GM10847 (cell line): ENCODE measurements around the gene MPL.

ENCODE experiments used
- POLR2A ChIP-seq: IDR thresholded peaks from 2 replicates; pipeline ENCODE4 v1.6.1; 2011; ENCODE audit not compliant: insufficient read length; ENCODE audit errors: extremely low read depth

MPL gene

GRCh38 chr1:43389326-43390313, 52.0 kb downstream of the MPL start, which contains the start of the genes MED8 and SZT2:
TSS of gene MED8 (minus strand) at chr1:43389800. CDS start at chr1:43389764, 36 bp downstream.
TSS of gene SZT2 (plus strand) at chr1:43389899. CDS start at chr1:43389969, 70 bp downstream.
- TF ChIP-seq POLR2A, result peak; percentile 82

DNA sequence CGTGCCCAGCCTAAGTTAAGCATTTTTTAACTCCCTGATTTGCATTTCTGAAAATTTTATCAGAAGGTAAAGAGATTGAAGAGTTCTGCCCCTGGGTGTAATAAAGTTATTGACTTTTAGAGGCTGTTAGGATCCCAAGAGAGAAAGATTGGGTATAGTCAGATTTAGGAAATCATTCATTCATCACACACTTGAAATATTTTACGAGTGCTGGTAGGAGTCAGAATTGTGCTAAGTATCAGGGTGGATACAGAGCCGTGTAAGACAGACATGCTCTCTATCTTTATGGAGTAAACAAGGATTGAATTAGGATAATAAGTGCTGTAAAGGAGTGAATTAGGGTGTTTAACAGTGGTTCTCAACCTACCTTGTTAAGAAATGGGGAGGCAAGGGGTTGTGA, 55.1 kb downstream of the MPL start:
- no peak for TF ChIP-seq POLR2A

DNA sequence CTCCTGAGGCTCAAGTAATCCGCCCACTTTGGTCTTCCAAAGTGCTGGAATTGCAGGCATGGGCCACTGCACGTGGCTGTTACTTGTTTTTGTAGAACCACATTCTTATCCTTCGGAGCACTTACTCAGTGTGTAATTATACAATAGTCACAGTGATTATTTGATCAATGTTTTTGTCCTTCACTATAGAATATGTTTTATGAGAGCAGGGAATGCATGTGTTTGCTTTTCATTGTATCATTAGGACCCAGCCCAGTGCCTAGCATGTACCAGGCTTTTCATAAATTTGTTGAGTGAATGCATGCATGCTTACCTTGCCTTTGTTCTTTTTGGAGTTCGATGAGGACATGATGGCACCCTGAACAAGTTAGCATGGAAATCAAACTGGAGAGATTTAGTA, 57.9 kb downstream of the MPL start:
- TF ChIP-seq POLR2A, result no peak

DNA sequence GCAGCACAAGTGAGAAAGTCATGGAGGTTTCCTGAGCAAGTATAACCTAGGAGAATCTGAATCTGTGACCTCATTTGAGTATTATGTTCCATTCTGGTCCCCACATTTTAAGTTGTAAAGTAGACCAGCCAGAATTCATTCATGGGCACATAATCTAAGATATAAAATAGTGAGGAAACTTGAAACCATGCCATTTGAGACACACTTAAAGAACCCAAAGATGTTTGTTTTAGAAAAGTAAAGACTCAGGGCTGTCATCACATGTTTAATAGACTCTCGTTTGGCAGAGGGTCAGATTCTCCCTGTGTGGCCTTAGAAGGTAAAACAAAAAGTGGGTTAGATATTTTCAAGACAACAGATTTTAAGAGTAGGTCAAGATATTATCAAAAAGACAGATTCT, 58.4 kb downstream of the MPL start:
- no peak for TF ChIP-seq POLR2A

DNA sequence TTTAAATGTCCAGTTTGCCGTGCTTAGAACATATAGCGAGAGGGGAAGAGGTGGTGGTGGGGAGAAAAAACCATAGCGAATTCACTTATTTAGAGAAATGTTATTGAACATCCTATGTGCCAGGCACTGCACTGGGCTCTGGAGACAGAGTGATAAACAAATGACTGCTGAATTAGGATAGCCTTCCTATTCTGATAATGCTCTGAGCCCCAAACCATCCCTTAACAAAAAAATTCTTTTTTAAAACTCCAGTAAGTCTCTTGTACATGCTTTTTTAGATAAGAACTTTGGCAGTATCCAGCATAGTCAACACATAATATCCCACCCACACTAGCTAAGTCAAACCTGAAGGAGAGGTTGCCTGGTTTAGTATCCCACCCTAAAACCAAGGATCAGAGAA, 60.6 kb downstream of the MPL start:
- TF ChIP-seq POLR2A, result no peak

- TF ChIP-seq POLR2A, result no peak
These were observed 64.7 kb downstream of the MPL start for GRCh38 chr1:43402089-43402865.
